HEK293 (cell line): Measurements from ENCODE around the gene DUOX1.
A peak's percentile ranks its signal among the peaks of the same experiment; 100 is the strongest.

Experiments
- CTCF ChIA-PET: fragments of 350-600 bp; formaldehyde crosslinking; extraction: SDS; loops from one replicate; lab custom pipeline; 2021; ENCODE audit warnings: antibody characterized with exemption; lab: Yijun Ruan, JAX
- POLR2A ChIA-PET: fragments of 300-600 bp; formaldehyde crosslinking; extraction: SDS; loops from one replicate; lab custom pipeline; 2020; ENCODE audit warnings: antibody characterized with exemption, inconsistent platforms; lab: Yijun Ruan, JAX
- H3K27ac ChIP-seq: fragments of 200-500 bp; sonication (Bioruptor generic); 2 replicates; pipeline ENCODE4 v1.5.1; 2014; ENCODE audit warnings: low read depth, low read length, control low read depth, inconsistent platforms; ENCODE audit errors: extremely low read depth
- H3K36me3 ChIP-seq, 2 experiments: fragments of 200-500 bp in 1 of 2; sonication (Bioruptor generic) in 1 of 2; 1 replicate in 1 of 2; 2 replicates in 1 of 2; pipeline ENCODE4 v1.5.1; 2014 to 2017; ENCODE audit warnings: inconsistent platforms in 2 of 2, low read length in 2 of 2; ENCODE audit not compliant: control insufficient read depth in 2 of 2, insufficient read depth in 1 of 2
- H3K4me1 ChIP-seq: fragments of 200-500 bp; sonication (Bioruptor generic); 2 replicates; pipeline ENCODE4 v1.5.1; 2014; ENCODE audit warnings: mild to moderate bottlenecking, low read length, inconsistent platforms; ENCODE audit not compliant: control insufficient read depth, insufficient read depth
- H3K4me3 ChIP-seq: 2 replicates; pipeline ENCODE4 v1.5.1; 2011; ENCODE audit warnings: low read depth, mild to moderate bottlenecking, control low read depth, low read length, moderate library complexity
- H3K9me3 ChIP-seq: fragments of 200-500 bp; sonication (Bioruptor generic); 2 replicates; pipeline ENCODE4 v1.5.1; 2014; ENCODE audit warnings: low read depth, low read length, inconsistent platforms; ENCODE audit not compliant: control insufficient read depth, insufficient read depth
- FEZF1 ChIP-seq: fragments of 450-650 bp; formaldehyde crosslinking; IDR thresholded peaks from 2 replicates; pipeline ENCODE4 v1.5.1; 2016; ENCODE audit warnings: missing biosample characterization, missing genetic modification characterization
- MYNN ChIP-seq: fragments of 450-650 bp; formaldehyde crosslinking; IDR thresholded peaks from 2 replicates; pipeline ENCODE4 v1.5.1; 2016; ENCODE audit warnings: missing biosample characterization, missing genetic modification characterization, borderline replicate concordance
- PRDM6 ChIP-seq: fragments of 450-650 bp; formaldehyde crosslinking; IDR thresholded peaks from 2 replicates; pipeline ENCODE4 v1.5.1; 2017; ENCODE audit warnings: missing biosample characterization, missing genetic modification characterization
- YY2 ChIP-seq: fragments of 450-650 bp; formaldehyde crosslinking; IDR thresholded peaks from 2 replicates; pipeline ENCODE4 v1.5.1; 2016; ENCODE audit warnings: missing biosample characterization, missing genetic modification characterization
- ZBTB17 ChIP-seq: fragments of 450-650 bp; formaldehyde crosslinking; IDR thresholded peaks from 2 replicates; pipeline ENCODE4 v1.5.1; 2016; ENCODE audit warnings: missing biosample characterization, missing genetic modification characterization
- ZBTB48 ChIP-seq: fragments of 450-650 bp; formaldehyde crosslinking; IDR thresholded peaks from 2 replicates; pipeline ENCODE4 v1.5.1; 2016; ENCODE audit warnings: missing biosample characterization, missing genetic modification characterization
- ZNF112 ChIP-seq: fragments of 450-650 bp; formaldehyde crosslinking; IDR thresholded peaks from 2 replicates; pipeline ENCODE4 v1.5.0; 2017; ENCODE audit warnings: missing biosample characterization, missing genetic modification characterization
- ZNF138 ChIP-seq: fragments of 450-650 bp; formaldehyde crosslinking; IDR thresholded peaks from 2 replicates; pipeline ENCODE4 v1.5.1; 2016; ENCODE audit warnings: missing biosample characterization, missing genetic modification characterization, borderline replicate concordance
- ZNF175 ChIP-seq: fragments of 450-650 bp; formaldehyde crosslinking; IDR thresholded peaks from 2 replicates; pipeline ENCODE4 v1.5.1; 2016; ENCODE audit warnings: missing biosample characterization, missing genetic modification characterization
- ZNF366 ChIP-seq: fragments of 450-650 bp; formaldehyde crosslinking; conservative IDR thresholded peaks from 2 replicates; pipeline ENCODE4 v1.5.1; 2016; ENCODE audit warnings: missing biosample characterization, missing genetic modification characterization
- ZNF398 ChIP-seq: fragments of 450-650 bp; formaldehyde crosslinking; IDR thresholded peaks from 2 replicates; pipeline ENCODE4 v1.5.1; 2017; ENCODE audit warnings: missing biosample characterization, missing genetic modification characterization
- ZNF544 ChIP-seq: fragments of 450-650 bp; formaldehyde crosslinking; IDR thresholded peaks from 2 replicates; pipeline ENCODE4 v1.5.0; 2017; ENCODE audit warnings: missing biosample characterization, missing genetic modification characterization
- ZNF654 ChIP-seq: fragments of 450-650 bp; formaldehyde crosslinking; IDR thresholded peaks from 2 replicates; pipeline ENCODE4 v1.5.1; 2016; ENCODE audit warnings: low read depth, missing biosample characterization, missing genetic modification characterization
- ZNF664 ChIP-seq: fragments of 450-650 bp; formaldehyde crosslinking; IDR thresholded peaks from 2 replicates; pipeline ENCODE4 v1.5.1; 2016; ENCODE audit warnings: missing biosample characterization, missing genetic modification characterization
- ZNF830 ChIP-seq: fragments of 450-650 bp; IDR thresholded peaks from 2 replicates; pipeline ENCODE4 v1.5.0; 2018; ENCODE audit warnings: missing biosample characterization, missing genetic modification characterization, low read depth, mild to moderate bottlenecking, moderate library complexity

DUOX1 gene

GRCh38 chr15:45203182-45203581, 73.4 kb downstream of the DUOX1 start (continued):
- TF ChIP-seq YY2 (tag by site-specific recombination) (no peak), ZNF112 (tag by site-specific recombination) (no peak)

GRCh38 chr15:45205192-45205591, 75.4 kb downstream of the DUOX1 start:
- ChIA-PET CTCF (interaction anchor here (0.6 to 6.3 kb wide), 38 partner anchors 9 to 409 kb away, joined by 3 to 60 read pairs (median 4); a partner anchor contains a TSS), POLR2A (interaction anchor here (0.8 to 1.5 kb wide), 2 partner anchors 42 to 74 kb away, joined by 3 read pairs; no protein-coding TSS in a partner anchor)
- Histone ChIP-seq H3K4me1 (no peaks in the 10 kb centered on the region), H3K27ac (no peak overlapping the region), H3K9me3 (no peaks in the 10 kb centered on the region), H3K36me3 (no peaks in the 10 kb centered on the region), H3K4me3 (no peak overlapping the region)
- TF ChIP-seq ZNF138 (tag by site-specific recombination): no peak
- TF ChIP-seq ZBTB17 (tag by site-specific recombination): 0 out of 2 replicates have a peak, but pooled peaks have one; percentile 39
- TF ChIP-seq ZBTB48: 0 out of 2 replicates have a peak, but pooled peaks have one; percentile 29
- TF ChIP-seq ZNF398 (tag by site-specific recombination): no peak
- peak; percentile 88 for TF ChIP-seq ZNF654 (tag by site-specific recombination)
- no peak for TF ChIP-seq ZNF544 (tag by site-specific recombination)
- no peak for TF ChIP-seq MYNN
- TF ChIP-seq ZNF366 (tag by site-specific recombination): peak; percentile 79
- TF ChIP-seq FEZF1 (tag by site-specific recombination): peak; percentile 81
- 0 out of 2 replicates have a peak, but pooled peaks have one; percentile 25 for TF ChIP-seq ZNF664 (tag by site-specific recombination)
- no peak for TF ChIP-seq PRDM6 (tag by site-specific recombination)
- TF ChIP-seq ZNF830 (tag by site-specific recombination): no peak

- Histone ChIP-seq H3K36me3 (no peaks in the 10 kb centered on the region), H3K27ac (no peak overlapping the region), H3K9me3 (no peaks in the 10 kb centered on the region), H3K4me3 (no peak overlapping the region), H3K4me1 (no peaks in the 10 kb centered on the region)
- CTCF ChIA-PET: interaction anchor here (0.5 to 1.4 kb wide), 6 partner anchors 10 to 245 kb away, joined by 3 to 6 read pairs (median 4); no protein-coding TSS in a partner anchor
- POLR2A ChIA-PET: no interaction called here
- no peak for TF ChIP-seq ZNF175
These were observed 82.7 kb downstream of the DUOX1 start for GRCh38 chr15:45212493-45212892.
